HG02973 (cell line): ENCODE measurements around the gene GPX2.

Experiments used
- ATAC-seq: cut with Tn5 transposase; IDR thresholded peaks from one replicate; pipeline ENCODE4 v1.9.1; 2021; ENCODE audit warnings: moderate library complexity; ENCODE audit not compliant: unreplicated experiment

Gene GPX2

GRCh38 chr14:64940336-64940910 lies 2.1 kb downstream of the GPX2 start:
- no peak for ATAC-seq

DNA sequence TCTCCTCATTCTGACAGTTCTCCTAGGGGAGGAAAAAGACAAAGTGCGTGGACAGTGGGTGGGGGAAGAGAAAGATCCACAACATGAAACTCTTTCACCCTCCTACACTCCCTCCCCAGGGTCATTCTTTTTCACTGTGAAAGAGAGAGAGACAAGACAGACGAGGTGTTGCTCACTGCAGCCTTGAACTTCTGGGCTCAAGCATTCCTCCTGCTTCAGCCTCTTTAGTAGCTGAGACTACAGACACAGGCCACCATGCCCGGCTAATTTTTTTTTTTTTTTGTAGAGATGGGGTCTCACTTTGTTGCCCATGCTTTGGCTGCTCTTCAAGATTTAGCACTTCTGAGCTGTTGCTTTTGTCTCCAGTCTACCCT lies 2.7 kb downstream of the GPX2 start:
- ATAC-seq = no peak

DNA sequence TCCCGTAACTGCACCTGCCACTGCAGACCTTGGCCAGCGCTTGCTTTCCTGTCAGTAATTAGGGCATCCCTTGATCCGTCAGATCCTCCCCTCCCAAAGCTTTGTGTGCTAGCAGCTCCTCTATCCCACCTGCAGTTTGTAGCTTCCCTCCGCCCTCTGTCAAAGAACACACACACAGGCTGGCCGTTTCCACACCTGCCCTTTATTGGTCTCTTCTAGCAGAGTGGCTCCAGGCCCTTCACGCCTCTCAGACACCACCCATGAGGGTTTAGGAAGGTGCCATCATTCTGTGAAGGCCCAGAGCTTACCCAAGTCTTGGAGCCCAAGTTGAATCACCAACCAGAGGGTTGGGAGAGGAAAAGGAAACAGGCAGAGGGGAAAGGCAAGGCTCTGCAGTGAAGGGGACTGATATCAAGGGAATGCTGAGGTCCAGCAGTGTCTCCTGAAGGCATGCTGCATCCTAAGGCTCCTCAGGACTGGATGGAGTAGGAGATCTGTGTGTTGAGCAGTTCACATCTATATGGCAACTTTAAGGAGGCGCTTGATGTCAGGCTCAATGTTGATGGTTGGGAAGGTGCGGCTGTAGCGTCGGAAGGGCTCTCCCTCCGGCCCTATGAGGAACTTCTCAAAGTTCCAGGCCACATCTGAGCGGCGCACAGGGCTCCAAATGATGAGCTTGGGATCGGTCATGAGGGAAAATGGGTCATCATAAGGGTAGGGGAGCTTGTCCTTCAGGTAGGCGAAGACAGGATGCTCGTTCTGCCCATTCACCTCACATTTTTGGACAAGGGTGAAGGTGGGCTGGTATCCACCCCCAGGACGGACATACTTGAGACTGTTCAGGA lies 3.4 kb downstream of the GPX2 start:
- no peak for ATAC-seq

- ATAC-seq = no peak
Measured at GRCh38 chr14:64937821-64938193, 4.7 kb downstream of the GPX2 start.

DNA sequence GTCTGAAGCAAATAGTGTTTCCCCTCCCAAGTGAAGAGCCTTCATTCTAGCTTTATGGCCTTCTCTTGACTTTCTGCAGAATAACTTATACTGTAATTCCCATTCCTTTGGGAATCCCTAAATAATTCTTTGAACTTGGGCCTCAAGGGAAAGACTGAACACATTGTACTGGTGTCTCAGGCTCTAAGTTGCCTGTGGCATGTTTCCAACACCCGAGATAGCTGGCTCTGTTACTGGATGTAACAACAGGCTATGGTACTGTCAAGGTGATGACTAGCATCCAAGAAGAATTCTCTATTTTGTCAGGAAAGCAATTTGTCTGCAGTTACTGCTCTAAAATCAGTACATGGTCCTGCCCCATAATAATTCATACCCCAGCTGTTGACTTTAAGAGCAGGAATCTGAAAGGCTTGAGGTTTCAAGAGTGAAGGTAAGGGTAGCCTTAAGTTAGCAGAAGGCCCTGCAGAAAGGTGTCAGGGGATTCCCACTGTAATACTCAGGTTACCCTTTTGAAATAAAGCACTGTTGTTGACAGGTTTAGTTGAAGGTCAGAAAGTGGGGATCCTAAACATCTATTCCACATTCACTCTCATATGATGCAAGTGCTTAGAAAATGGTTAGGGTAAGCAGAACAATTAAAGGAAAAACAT lies 5.2 kb downstream of the GPX2 start:
- ATAC-seq = no peak

DNA sequence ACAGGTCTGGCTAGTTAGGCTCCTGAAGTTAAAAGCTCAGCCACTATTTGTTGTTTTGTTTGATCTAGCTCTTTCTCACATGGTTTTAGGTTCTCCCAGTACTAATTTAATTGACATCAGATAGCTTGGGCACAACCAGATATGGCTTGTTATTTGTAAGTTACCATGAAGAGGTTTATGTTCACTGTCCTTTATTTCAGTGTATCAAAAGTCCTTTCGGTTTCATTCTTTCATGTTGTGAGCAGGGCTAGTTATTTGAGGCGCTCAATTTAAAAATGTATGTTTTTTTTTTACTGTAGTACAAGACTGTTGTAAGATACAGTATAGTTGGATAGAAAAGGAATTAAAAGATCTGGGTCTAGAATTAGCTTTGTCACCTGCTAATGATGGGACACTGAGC lies 7.0 kb downstream of the GPX2 start:
- ATAC-seq = no peak

DNA sequence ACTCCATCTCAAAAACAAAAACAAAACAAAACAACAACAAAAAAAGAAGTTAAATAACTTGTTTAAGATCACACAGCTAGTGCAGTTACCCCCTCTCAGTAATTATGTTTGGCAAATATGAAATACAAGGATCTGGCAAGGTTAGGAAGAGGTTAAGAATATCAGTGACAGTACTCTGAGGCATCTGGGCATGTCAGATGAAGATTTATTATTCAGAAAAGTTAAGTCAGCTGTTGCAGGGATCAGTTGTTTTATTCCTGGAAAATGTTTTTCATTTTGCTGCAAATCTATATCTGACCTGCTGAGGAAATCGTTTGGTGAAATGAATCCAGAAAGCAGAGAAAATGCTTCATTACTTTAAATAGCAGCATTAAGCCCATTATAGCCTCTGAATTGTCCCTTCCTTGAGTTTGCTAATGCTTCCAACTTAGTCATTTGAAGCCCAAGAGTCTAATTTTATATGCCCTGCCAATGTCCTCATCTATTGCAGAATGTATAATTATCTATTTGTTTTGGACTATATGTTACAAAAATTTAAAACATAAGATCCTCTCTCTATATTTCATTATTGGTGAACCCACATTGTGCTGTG lies 8.1 kb downstream of the GPX2 start:
- no peak for ATAC-seq

DNA sequence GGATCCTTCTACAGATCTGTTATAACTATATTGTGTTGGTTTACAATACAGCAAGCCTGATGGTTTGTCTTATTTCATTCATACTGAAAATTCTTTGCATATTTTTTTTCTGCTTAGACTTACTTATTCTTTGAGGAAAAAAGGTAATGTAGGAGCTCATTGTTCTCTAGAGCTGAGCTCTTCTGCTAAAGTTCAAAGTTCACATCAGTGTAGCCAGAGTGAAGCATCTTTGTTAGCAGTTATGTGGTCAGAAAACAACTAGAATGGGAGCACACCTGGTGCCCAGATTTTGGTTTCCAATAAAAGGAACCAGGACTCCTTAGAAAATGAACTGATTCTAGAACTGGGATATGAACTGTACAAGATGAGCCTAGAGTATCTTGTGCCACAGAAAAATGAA lies 10.3 kb downstream of the GPX2 start:
- no peak for ATAC-seq

DNA sequence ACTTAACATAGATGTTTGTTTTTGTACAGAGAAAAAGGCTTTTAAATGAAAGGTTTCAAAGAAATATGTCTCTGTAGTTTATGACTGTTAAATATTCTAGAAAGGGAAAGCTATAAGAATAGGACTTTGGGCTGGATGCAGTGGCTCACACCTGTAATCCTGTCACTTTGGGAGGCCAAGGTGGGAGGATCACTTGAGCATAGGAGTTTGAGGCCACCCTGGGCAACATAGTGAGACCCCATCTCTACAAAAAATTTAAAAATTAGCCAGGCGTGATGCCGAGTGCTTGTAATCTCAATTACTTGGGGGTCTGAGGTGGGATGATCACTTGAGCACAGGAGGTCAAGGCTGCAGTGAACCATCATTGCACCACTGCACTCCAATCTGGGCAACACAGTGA lies 11.4 kb downstream of the GPX2 start:
- no peak for ATAC-seq

DNA sequence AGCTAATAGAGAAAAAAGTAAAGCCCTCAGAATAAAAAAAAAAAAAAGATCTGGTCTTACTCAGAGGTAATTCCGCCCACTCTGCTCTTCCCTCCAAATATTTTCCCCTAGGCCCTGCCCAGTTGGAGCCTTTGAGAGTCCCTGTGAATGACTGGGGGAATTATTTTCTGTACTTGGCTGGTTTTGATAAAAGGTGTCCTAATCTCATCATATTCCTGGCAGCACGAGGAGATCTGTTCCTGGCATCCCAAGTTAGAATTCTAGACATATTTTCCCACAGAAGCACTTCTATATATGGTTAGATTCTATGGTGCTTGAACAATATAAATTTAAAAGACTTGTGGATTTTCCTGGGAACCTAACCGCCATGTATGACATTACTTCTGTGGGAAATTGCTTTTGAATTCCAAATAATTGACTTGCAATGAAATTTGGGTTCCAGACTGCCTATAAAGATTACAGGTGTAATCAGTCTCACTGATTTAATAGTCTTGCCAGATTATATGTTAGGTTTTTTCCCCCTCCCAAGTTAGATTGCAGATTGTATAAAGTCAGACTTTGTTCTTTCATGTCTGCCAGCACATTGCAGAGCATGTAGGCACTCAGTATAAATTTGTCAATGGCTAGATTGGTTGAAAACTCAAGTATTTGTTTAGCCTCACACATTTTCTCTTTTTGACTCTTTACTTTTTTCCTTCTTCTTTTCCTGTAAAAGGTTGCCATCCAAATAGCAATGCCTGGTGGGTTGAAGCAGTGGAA lies 12.3 kb downstream of the GPX2 start:
- no peak for ATAC-seq

DNA sequence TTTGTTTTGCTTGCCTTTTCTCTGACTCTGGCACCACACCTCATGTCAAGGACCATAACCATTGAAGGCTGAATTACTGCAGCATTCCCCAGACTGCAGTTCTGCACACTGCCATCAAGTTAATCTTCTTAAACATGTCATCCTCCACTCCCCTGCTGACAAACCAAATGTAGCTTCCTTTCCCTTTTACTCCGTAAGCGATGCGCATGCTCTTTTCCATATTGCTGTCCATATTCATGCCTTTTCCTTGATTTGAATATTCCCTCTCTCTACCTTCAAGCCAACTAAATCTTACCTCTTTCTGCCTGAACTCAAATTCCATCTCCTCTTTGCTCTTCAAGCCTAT lies 13.6 kb downstream of the GPX2 start:
- no peak for ATAC-seq

GRCh38 chr14:64928239-64929013 lies 14.1 kb downstream of the GPX2 start:
- ATAC-seq = peak; percentile 64

DNA sequence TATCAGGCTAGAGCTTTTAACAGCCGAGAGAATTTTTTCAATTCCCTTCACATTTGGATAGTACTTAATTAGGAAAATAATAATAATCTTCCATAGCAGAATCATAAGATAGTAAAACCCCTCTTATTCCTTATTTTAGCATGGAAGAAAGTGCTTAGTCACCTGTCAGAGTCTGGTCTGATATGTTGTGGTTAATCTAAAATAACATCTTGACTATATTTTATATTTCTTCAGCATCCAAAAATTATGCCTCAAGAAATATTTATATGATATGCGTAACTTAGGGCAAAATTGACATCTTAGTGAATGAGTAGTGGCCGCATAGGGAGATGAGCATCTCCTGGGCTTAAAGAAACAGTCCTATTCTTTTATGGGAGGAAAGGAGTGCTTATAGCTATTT lies 15.5 kb downstream of the GPX2 start:
- ATAC-seq = no peak

- no peak for ATAC-seq
Measured at GRCh38 chr14:64926398-64926995, 16.0 kb downstream of the GPX2 start.

DNA sequence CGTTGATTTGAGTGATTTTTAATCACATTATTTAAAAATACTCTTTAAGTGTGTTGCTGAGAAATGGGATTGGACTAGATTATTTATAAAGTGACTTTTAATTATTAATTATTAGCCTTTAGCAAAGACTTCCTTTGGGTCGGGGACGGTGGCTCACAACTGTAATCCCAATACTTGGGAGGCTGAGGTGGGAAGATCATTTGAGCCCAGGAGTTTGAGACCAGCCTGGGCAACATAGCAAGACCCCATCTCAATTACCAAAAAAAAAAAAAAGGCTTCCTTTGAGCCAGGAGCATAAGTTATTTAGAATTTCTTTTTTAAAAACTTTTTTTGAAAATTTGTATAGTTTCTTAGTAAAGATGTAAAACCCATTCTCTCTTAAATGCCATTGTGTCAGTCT lies 19.5 kb downstream of the GPX2 start:
- ATAC-seq = no peak

DNA sequence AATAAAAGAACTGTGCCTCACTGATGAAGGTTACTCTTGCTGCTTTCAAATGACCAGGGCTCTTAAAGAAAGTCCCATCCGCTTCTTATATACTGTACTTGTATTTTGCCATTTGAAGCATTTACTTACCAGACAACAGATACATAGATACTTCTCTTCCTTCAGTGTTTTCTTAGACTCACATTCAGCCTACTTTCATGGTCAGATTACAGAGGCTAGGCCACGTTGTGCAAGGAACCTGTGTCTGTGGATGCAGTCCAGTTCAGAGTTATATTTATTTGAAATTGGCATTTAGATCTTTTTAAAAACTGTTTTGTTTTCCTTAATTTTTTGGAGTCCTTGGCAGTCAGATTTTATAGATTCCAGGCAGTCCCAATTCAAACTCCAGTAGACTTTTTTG lies 22.1 kb downstream of the GPX2 start:
- ATAC-seq = no peak

GRCh38 chr14:64919618-64920017 lies 22.9 kb downstream of the GPX2 start:
- no peak for ATAC-seq

GRCh38 chr14:64919215-64919614 lies 23.3 kb downstream of the GPX2 start:
- no peak for ATAC-seq

DNA sequence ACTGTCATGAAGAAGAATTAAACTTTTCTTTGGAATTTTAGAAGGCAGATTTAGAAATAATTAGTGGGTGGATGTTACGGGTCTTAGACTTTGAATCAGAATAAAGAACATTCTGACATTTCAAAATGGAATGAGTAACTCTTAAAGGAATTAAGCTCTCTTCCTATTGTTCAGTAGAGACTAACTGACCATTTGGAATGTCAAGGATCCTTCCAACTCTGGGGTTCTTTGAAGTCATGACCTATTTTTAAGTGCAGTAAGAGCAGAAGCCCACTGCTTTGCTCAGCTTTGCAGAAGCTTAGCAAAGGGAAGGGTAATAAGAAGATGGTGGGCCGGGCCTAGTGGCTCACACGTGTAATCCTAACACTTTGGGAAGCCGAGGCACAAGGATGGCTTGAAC lies 24.3 kb downstream of the GPX2 start:
- ATAC-seq = no peak

GRCh38 chr14:64915797-64916196 lies 26.7 kb downstream of the GPX2 start:
- no peak for ATAC-seq
